Measurements from ENCODE around the gene TFCP2.
"Not testable (repeated sequence)": the region's sequence is repeated elsewhere in the genome, so short reads cannot be mapped to it uniquely, and the experiment has no call there.

DNA sequence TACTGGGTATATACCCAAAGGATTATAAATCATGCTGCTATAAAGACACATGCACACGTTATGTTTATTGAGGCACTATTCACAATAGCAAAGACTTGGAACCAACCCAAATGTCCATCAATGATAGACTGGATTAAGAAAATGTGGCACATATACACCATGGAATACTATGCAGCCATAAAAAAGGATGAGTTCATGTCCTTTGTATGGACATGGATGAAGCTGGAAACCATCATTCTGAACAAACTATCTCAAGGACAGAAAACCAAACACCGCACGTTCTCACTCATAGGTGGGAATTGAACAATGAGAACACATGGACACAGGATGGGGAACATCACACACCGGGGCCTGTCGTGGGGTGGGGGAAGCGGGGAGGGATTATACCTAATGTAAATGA, 94.1 kb downstream of the TFCP2 start:
- TF ChIP-seq CTCF, POLR2A (IDR thresholded peaks at IDR 0.05): not testable (repeated sequence)
